GM18502 (cell line): ENCODE measurements around the gene CDK15.

ENCODE experiments used
- ATAC-seq: cut with Tn5 transposase; IDR thresholded peaks from one replicate; pipeline ENCODE4 v1.9.1; 2021; ENCODE audit warnings: mild to moderate bottlenecking; ENCODE audit not compliant: unreplicated experiment, poor library complexity

CDK15 gene

DNA sequence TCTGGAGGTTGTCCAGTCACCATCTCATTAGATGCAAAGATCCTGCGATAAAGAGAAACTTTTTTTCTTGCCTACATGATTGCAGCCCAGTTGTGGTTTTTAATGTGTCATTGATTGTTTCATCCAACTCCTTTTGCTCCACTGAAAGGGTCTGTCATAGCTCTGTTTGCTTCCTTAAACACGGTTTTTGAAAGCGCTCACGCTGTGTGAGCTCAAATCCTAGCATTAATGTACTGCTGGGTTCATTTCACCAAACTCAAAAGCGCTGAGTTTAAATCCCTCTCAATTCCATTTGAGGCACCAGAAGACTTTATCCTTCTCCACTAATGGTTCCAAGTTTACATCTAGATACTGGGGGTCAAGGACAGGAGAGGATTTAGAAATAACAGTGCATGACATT is 53.6 kb downstream of the CDK15 start:
- ATAC-seq = no peak

DNA sequence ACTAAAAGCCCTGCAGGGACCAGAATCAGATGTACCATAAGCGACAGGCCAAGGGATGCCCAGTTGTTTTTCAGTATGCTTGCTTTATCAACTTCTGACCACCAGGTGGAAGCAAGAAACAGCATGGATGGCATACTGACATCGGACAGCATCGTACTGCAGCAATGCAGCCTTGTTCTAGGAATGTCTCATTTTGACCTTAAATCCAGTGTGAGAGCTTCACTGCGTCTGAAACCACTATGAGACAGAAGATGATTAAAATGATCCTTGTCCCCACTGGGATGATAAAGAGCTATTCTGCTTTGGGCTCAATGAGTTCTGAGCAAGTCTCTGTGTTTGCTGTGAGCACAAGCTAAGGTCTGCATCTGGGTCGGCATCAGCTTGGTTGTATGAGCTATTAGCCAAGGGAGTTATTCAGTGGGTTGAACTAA is 54.3 kb downstream of the CDK15 start:
- ATAC-seq = peak; percentile 65

DNA sequence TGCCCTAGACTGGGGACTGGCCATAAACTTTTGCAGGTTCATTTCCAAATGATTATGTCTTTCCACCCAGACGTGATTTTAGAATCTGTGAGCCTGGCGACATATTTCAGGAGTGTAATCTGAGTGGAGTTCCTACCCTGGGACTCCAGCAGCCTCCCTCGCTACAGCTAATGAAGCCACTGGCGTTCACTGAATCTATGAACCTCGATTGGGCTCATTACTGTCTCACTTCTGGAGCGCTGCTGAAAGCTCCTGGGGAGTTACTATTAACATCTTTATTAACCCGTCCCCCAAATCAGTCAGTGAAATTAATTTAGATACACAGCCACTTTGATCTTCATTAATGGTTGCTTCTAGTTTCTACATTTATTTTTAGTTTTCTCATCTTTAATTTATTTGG is 56.5 kb downstream of the CDK15 start:
- ATAC-seq = no peak

DNA sequence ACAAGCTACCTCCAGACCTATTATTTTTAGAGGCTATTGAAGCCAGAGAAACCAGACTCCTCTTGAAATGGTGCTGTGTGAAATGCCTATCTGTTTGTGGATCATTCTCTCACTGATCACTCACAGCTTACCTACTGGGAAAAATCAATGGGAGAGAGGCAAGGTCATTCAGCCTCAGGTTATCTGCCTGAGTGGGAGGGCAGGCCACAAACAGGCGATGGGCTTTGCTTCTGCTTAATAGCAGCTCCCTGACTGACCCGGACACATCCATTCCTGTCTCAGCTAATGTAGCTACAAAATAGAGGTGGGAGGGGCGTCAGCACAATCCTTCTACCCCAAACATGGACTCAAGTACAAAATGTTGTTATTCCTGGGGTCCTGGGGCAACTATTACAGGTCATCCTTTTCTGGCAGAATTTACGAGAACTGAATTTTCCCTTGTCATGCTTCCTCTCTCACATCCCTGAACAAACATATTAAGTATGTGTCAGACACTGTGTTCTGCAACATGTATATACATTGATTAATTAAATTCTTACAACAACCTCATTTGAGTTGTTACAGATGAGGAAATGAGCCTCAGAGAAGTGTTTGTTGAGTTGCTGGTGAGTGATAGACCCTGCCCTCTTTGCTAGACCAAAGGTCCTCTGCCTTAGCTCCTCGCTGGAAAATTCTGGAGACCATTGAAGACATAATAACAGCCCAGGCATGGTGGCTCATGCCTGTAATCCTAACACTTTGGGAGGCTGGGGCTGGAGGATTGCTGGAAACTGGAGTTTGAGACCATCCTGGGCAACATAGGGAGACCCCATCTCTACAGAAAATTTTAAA is 60.5 kb downstream of the CDK15 start:
- ATAC-seq = no peak

DNA sequence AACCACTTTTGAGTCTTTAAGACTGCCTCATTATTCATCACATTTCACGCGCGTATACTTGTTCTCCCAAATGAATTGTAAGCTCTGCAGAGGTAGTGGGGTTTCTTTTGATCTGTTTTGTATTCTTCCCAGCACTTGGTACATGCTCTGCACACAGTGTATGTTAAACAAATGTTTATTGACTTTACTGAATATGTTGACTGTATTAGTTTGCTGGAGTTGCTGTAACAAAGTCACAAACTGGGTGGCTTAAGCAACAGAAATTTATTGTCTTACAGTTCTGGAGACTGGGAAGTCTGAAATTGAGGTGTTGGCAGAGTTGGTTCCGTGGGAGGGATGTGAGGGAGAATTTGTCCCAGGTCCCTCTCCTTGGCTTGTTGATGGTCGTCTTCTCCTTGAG is 65.1 kb downstream of the CDK15 start:
- ATAC-seq = no peak

DNA sequence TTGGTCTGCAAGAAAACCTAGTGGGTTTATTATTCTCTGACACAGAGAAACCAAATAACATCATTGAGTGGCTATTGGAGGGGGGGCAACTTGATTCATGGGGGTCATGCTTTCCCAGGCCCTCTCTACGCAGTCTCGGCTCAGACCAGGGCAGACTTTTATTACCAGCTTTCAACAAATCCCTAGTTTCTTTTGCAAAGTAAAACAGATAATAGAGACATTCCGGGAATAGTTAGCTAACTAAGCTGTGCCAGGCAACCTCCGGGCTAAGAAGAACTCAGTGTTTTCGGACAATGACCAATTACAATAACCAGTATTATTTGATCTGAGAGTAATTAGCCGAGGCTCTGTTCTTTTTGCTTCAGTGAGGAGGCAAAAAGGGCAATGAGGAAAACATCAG is 66.3 kb downstream of the CDK15 start:
- no peak for ATAC-seq

DNA sequence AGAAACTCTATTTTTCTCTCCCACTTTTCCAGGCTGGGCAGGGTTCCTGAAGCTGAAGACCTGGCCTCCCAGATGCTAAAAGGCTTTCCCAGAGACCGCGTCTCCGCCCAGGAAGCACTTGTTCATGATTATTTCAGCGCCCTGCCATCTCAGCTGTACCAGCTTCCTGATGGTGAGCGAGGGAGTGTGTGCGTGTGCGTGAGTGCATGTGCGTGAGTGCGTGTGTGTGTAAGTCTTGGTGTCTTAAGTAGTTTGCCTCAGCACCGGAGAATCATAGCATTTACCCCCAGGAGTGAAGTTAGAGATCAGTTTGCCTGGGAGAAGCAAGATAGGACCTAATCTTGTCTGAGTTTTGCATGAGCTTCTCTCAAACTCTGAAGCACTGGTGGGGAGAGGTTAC is 73.7 kb downstream of the CDK15 start:
- no peak for ATAC-seq

DNA sequence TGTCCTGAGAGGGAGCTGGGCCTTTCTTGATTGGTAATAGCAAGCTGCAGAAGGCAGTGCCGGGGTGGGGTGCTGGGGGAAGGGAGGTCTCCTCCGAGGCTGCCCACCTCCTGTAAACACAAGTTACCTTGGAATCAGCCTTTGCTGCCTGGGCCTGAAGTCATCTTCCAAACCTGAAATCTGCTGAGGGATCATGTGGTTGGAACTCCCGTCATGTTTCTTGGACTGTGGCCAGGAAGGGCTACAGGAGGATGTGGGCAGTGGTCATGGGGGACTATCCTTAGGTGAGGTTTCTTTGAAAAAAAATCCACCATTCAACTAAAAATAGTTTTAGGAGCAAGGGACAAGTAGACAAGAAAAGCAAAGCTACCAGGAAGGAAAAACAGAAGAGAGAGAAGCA is 74.2 kb downstream of the CDK15 start:
- no peak for ATAC-seq

DNA sequence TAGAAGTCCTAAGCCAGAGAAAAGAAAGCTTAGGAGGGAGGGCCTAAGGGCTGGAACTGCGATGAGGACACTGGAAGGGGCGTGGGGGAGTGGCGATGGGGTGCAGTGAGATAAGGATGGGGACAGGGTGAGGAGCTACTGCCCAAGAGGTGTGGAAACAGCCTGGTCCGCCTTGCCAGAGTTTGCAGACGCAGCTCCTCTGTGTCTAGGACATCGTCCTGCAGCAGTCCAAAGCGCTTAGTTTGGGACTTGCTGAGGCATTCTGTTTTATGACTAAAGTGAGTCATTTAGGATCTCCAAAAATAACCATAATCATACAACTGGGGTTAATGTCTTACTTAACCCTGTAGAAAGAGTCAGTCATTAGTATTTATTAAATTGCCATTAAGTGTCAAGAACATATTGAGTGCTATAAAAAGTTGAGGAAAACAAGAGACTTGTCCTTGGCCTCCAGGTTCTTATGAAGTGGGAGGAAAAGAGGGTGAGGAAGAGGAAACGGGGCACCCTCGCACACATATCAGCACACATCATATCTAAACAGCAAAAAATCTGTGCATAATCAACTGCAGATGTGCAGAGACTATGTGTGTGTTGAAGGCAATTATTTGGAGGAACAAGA is 74.8 kb downstream of the CDK15 start:
- ATAC-seq = no peak

DNA sequence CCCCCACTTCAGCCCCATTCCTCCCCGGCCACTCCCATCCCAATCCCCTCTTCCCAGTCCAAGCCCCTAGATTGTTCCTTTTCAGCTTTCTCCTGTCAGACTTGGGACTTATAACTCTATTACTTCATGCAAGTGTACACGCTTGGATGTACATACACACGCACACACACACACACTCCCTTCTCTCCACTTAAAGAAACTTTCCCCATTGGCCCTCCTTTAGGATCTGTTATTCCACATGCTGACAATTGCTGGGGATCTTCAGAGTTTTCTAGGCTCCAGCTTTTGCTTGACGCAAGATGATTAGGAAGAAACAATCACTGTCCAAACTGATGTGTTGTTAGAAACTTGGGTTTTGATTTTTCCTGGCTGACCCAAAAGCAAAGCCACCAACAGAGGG is 75.4 kb downstream of the CDK15 start:
- no peak for ATAC-seq

DNA sequence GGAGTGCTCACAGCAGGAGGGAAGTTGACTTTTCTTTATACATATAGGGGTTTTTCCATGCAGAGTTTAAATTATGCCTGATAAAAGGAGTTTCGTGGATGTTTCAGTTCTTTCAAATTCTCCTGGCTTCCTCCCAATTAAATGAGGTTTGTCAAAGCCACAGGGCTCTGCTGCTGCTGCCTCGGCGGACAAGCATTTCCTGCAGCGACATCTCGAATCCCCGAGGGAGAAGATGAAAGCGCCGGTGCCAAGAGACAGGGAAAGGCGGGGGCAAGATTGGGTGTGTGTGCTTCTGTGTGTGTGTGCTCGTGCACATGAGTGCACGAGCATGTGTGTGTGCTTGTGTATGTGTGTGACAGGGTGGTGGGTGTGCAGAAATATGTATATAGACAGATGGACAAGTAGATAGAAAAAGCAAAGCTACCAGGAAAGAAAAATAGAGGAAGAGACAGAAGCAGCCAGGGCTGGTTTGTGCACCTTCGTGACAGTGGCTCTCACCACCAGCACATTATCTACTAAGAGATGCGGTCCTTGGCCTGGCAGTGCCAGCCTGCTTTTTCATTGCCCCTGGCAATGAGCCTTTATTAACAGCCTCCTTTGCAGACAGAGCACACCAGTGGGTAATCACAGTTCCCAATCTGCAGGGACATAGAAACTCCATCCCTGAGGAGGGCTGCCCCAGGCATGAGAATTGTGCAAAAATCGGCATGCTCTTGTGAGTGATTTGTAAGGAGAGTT is 76.2 kb downstream of the CDK15 start:
- no peak for ATAC-seq

DNA sequence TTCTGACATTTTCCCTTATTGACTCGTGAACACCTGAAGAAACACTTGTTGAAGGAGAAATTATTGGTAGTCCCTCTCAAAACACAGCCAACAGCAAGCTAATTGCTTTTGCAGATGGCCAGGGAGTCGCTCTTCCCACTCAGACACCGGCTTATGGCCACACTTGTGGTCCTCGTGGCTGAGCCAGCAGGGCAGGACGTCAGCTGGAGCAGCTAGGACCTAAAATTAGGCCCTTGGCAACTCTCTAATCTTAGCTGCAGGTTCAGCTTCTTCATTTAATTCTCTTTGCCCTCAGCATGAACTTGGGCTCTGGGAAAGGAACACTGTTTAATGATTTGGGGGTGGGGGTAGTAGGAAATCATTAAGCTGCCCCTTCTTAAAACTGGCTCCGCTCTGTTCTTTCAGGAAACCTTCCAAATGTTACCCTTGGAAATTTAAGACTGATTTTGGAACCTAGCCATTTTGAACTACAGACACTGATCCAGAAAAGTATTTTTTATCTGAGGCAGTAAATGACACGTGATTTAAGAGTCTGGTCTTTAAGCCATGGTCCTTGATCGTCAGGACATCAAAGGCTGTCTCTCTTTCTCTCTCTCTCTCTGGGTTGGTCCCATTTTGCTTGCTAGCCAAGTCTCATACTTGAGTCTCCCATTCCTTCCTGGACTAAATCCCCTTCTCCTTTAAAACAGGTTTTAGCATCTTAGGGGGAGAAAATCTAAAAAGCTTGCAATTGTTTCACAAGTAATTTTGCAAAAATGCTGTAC is 77.5 kb downstream of the CDK15 start:
- ATAC-seq = no peak

DNA sequence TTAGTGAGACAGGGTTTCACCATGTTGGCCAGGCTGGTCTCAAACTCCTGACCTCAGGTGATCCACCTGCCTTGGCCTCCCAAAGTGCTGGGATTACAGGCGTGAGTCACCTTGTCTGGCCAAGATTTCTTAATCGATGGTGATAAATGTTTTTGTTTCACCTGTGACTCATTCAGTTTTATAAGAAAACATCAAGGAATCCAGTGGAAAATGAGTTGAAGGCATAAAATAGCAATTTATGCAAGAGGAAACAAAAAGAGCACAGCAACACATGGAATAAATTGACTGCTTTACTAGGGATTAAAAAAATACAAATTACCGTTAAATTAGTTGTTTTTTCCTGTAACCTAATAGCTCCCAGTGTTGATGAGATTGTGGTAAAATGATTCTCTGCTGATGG is 80.2 kb downstream of the CDK15 start:
- no peak for ATAC-seq

DNA sequence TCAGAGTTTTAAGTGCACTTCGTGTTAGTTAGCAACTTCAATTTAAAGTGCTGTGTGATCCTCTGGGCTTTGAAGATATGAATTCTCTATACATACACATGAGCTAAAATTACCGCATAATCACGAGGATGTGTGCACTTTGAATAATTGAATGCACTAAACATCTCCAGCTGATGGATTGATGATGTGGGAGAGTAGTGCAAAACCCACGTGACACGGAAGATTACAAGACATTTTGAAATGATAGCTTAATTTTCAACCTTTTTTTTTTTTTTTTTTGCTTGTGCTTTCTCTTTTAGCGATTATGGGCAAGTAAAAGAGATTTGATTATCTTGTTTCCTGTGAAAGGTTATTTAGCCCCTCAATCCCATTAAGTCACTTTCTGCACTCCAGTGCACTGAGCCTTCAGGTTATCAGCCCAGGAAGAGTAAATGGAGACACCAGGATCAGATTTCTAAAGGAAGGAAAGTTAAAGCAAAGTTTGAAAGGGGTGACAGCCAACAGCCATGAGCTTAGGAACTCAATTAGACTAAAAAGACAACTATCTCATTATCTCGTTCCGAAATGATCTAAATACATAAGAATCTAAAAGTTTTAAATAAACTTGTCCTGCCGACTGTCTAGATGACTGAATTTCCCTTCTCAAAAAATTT is 81.6 kb downstream of the CDK15 start:
- no peak for ATAC-seq

DNA sequence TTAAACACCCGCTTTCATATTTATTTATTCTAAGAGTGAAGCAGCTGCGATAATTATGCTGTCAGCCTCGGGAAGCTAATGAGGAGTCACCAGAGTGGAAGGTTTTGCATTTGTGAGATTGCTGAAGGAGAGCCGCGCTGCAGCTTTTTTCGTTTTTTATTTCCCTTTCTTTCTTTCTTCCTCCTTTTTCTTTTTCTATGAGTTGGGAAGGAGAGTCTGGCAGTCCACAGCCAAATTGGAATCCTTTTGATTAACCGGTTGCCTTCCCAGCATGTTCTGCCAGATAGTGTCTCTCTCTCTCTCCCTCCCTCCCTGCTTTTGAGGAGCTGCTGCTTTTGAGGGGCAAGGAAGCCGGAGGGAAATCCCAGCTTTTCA is 82.1 kb downstream of the CDK15 start:
- ATAC-seq = no peak

DNA sequence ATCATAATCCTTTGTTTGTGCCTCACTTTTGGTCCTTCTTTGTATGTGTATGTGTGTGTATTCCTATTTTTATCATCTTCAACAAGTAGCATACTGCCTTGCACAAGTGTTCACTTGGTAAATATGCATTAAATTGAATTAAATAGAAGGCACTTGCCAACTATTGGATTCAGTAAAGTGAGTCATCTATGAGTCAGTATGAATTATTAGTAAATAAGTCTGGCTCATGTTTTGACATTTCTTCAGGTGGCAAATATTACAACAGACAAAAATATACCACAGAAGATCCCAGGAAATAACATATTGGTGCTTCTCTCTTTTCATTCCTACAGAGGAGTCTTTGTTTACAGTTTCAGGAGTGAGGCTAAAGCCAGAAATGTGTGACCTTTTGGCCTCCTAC is 84.1 kb downstream of the CDK15 start:
- ATAC-seq = no peak

DNA sequence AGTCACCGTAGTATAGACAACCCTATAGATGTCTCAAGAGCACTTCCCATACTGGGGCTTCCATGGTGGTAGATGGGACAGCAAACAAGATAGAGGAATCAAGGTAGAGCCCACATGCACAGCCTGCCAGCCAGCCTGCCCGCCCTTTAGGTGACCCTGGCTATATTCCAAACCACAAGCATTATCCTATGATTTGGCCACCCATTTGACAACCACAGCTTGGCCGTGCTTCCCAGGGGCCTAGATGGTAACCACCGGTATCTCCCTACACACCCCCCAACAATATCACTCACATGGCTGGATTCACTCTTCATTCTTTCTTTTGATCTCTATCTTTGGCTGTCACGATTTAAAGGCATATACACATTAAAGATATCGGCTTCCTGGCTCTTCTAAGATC is 85.3 kb downstream of the CDK15 start:
- ATAC-seq = no peak

DNA sequence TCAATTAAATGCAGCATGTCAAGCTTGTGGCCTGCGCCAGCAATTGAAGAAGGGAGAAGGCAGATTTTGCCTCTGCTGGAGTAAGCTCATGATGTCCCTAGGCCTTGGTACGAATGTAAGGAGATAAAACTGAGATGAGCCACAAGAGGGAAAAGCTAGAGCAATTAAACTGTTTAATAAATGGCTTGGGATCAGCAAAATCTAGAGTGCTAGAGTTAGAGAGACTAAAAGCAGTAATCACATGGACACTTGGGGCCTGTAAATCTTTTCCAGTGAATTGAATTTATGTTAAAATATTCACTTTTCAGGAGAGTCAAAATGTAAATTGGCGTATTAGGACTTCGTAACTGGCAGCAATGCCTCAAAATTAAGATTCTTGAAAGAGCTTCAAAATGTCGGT is 86.2 kb downstream of the CDK15 start:
- ATAC-seq = no peak

DNA sequence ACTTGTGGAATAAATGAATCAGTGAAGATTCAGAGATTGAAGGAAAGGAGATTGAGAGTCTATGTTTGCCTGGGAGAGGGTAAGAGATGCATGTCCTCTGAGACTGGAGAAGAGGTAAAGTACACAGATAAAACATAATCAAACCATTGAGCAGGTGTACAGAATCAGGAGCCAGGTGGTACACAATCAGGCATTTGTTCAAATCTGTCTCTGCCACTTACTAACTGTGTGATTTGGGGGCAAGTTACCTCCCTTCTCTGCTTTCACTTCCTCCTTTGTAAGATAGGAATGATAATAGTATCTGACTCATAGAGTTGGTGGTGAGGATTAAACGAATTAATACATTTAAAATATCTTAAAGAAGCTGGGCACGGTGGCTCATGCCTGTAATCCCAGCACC is 94.0 kb downstream of the CDK15 start:
- ATAC-seq = peak; percentile 72

DNA sequence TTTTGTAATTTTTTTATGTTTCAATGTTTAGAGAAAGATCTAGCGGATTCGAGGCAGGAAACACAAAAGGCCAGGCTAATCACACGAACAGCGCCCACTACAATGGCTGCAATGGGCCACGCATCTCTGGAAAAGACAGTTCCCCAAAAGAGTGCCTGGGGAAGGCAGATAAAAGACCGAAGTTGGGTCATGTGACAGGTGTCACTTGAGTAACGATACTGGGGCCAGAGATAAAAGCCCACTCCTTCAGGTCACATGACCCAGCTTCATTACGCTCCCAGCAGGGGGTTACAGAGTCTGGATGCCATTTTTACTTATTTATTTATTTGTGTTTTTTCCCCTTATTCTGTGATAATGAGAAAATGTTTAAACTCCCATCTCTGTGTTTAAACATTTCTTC is 95.4 kb downstream of the CDK15 start:
- ATAC-seq = no peak
